HS-27A (cell line): ENCODE measurements around the gene GOLGA8M.
"Not testable (repeated sequence)": the region's sequence is repeated elsewhere in the genome, so short reads cannot be mapped to it uniquely, and the experiment has no call there.

Experiments used
- DNase-seq: peaks from one replicate; pipeline ENCODE4 v3.0.0-alpha.2; 2012; ENCODE audit warnings: low read depth, missing footprints

GOLGA8M gene

DNA sequence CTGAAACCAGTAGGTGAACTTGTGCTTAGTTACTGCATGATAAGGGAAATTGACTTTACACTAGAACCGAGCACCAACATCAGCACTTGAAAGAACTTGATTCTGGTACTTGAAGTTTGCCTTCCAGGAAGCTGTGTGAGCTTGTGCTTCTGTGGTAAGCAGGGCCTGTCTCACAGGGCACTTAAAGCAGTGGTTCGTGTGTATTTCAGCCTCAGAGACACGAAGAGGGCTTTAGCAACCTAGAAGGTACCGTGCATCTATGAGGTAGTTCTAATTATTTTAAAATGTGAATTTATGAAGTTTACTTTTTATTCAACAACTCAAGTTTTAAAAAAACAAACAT, 56.2 kb downstream of the GOLGA8M start:
- DNase-seq = not testable (repeated sequence)

DNA sequence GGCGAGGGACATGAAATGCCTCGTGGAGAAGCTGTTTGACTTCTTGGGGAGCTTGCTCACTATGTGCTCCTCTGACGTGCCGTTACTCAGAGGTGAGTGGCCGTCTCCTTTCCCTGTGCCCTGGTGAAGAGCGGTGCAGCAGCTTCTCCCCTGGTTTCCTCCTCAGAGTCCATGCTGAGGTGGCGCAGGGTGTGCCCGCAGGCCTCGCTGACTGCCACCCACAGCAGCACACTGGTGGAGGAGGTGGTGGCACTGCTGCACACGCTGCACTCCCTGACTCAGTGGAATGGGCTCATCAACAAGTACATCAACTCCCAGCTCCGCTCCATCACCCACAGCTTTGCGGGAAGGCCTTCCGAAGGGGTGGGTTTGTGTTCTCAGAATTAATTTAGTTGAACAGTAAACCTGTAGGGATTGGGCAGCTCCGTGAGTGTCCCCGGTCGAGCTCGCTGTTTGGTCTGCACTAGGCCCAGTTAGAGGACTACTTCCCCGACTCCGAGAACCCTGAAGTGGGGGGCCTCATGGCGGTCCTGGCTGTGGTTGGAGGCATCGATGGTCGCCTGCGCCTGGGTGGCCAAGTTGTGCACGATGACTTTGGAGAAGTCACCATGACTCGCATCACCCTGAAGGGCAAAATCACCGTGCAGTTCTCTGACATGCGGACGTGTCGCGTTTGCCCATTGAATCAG, 56.7 kb downstream of the GOLGA8M start:
- DNase-seq = not testable (repeated sequence)

DNA sequence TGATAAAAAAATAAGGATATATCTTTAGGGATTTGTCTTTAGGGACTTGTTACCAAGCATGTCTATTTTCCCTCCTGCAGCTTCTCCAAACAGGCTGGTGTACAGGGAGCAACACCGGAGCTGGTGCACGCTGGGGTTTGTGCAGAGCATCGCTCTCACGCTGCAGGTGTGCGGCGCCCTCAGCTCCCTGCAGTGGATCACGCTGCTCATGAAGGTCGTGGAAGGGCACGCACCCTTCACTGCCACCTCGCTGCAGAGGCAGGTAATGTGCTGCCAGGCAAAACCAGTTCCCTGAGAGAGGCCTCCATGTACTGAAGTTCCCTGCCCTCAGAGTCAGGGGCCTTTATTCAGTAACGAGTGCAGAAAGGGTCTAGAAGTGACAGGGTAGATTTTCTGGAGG, 58.0 kb downstream of the GOLGA8M start:
- DNase-seq = not testable (repeated sequence)

DNA sequence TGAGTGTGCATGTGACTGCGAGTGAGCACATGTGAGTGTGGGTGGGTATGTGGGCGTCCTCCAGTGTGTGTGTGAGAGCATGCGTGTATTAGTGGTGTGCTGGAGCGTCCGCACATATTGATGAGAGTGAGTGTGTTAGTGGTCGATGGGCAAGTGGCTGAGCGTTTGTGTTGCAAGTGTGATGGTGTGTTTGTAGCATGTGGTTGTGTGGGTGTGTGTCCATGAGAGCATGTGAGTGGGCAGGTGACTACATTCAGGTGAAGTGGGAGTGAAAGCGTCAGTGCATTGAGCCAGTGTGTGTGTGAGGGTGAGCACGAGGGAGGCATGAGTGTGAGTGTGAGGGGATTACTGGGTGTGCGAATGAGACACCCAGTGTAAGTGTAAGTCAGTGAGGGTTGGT, 59.7 kb downstream of the GOLGA8M start:
- not testable (repeated sequence) for DNase-seq
